GM23338 (cell line): ENCODE data around the gene RNF13. TPM values are rescaled to one million over a fixed set of nuclear protein-coding genes. Genes with fewer than 3 reads are reported as not detected.

ENCODE experiments used
- ATAC-seq: fragments of 200-7000 bp; cut with Tn5 transposase; 3 replicates; pipeline ENCODE4 v1.9.1; 2020
- DNase-seq: peaks from one replicate; pipeline ENCODE4 v3.0.0-alpha.2; 2015; ENCODE audit warnings: low spot score
- H2AFZ ChIP-seq: fragments of 200-600 bp; sonication (generic); 2 replicates; pipeline ENCODE4 v1.8.0; 2016; ENCODE audit warnings: antibody characterized with exemption, mild to moderate bottlenecking, moderate library complexity
- H3F3A ChIP-seq: fragments of 200-600 bp; sonication (generic); replicated peaks from 2 replicates; pipeline ENCODE4 v1.8.0; 2017; ENCODE audit warnings: antibody characterized with exemption, mixed run types, low read depth
- H3K27ac ChIP-seq: fragments of 200-600 bp; sonication (generic); 2 replicates; pipeline ENCODE4 v1.6.1; 2016; ENCODE audit warnings: low read depth
- H3K27me3 ChIP-seq: fragments of 200-600 bp; sonication (generic); 2 replicates; pipeline ENCODE4 v1.8.0; 2016; ENCODE audit warnings: mild to moderate bottlenecking, mixed run types, moderate library complexity; ENCODE audit not compliant: insufficient read depth
- H3K36me3 ChIP-seq: fragments of 200-600 bp; sonication (generic); 2 replicates; pipeline ENCODE4 v1.8.0; 2016; ENCODE audit warnings: mild to moderate bottlenecking; ENCODE audit not compliant: insufficient read depth
- H3K4me1 ChIP-seq: fragments of 200-600 bp; sonication (generic); 2 replicates; pipeline ENCODE4 v1.8.0; 2016; ENCODE audit warnings: mild to moderate bottlenecking, moderate library complexity; ENCODE audit not compliant: insufficient read depth
- H3K4me2 ChIP-seq: fragments of 200-600 bp; sonication (generic); 2 replicates; pipeline ENCODE4 v1.7.1; 2017; ENCODE audit warnings: mixed run types
- H3K4me3 ChIP-seq: fragments of 200-600 bp; sonication (generic); 2 replicates; pipeline ENCODE4 v1.6.1; 2016; ENCODE audit warnings: mixed run types
- H3K79me2 ChIP-seq: fragments of 200-600 bp; sonication (generic); replicated peaks from 2 replicates; pipeline ENCODE4 v1.8.0; 2017; ENCODE audit warnings: mild to moderate bottlenecking; ENCODE audit not compliant: insufficient read depth
- H3K9me2 ChIP-seq: fragments of 200-600 bp; sonication (generic); 2 replicates; pipeline ENCODE4 v1.8.0; 2017; ENCODE audit not compliant: insufficient read depth
- H4K20me1 ChIP-seq: fragments of 200-600 bp; sonication (generic); replicated peaks from 2 replicates; pipeline ENCODE4 v1.8.0; 2017; ENCODE audit warnings: mild to moderate bottlenecking; ENCODE audit not compliant: insufficient read depth
- H3K27ac Mint-ChIP-seq: 2 replicates; pipeline ENCODE4 v1.8.0; 2020; ENCODE audit warnings: inconsistent platforms, mild to moderate bottlenecking, moderate library complexity, mixed read lengths
- H3K27me3 Mint-ChIP-seq: 3 replicates; pipeline ENCODE4 v1.8.0; 2022; ENCODE audit warnings: low read depth, mild to moderate bottlenecking, moderate library complexity, mixed read lengths, inconsistent platforms; ENCODE audit not compliant: insufficient read depth, poor library complexity
- H3K36me3 Mint-ChIP-seq: 3 replicates; pipeline ENCODE4 v1.8.0; 2021; ENCODE audit warnings: low read depth, mild to moderate bottlenecking, inconsistent platforms, moderate library complexity, mixed read lengths
- H3K4me1 Mint-ChIP-seq: 3 replicates; pipeline ENCODE4 v1.8.0; 2020; ENCODE audit warnings: mild to moderate bottlenecking, inconsistent platforms, mixed read lengths
- H3K4me3 Mint-ChIP-seq: 3 replicates; pipeline ENCODE4 v1.8.0; 2021; ENCODE audit warnings: moderate library complexity, mild to moderate bottlenecking, inconsistent platforms, mixed read lengths
- H3K9me3 Mint-ChIP-seq: 3 replicates; pipeline ENCODE4 v1.8.0; 2020; ENCODE audit warnings: moderate library complexity, mild to moderate bottlenecking, inconsistent platforms, mixed read lengths
- CREB1 ChIP-seq: fragments of 250-450 bp; sonication (Bioruptor Pico); IDR thresholded peaks from 2 replicates; pipeline ENCODE4 v1.5.0; 2020; ENCODE audit warnings: low read depth, mild to moderate bottlenecking, moderate library complexity
- EZH2 ChIP-seq: fragments of 200-600 bp; sonication (generic); IDR thresholded peaks from one replicate; pipeline ENCODE4 v1.8.0; 2017; ENCODE audit warnings: antibody characterized with exemption, mild to moderate bottlenecking, low read depth; ENCODE audit not compliant: unreplicated experiment
- NANOG ChIP-seq: IDR thresholded peaks from 2 replicates; pipeline ENCODE4 v1.6.1; 2016; ENCODE audit warnings: antibody characterized with exemption, borderline replicate concordance
- REST ChIP-seq: IDR thresholded peaks from one replicate; pipeline ENCODE4 v1.6.1; 2018; ENCODE audit warnings: antibody characterized with exemption; ENCODE audit not compliant: unreplicated experiment
- ZNF331 ChIP-seq: fragments of 250-450 bp; sonication (Bioruptor Pico); IDR thresholded peaks from 2 replicates; pipeline ENCODE4 v1.5.0; 2020; ENCODE audit warnings: low read depth, mild to moderate bottlenecking, moderate library complexity
- polyA plus RNA-seq: library from polyadenylated mRNA; unstranded; fragments of >200 nt; fragmentation: Nextera tagmentation; extraction: Ambion mirVana; gene quantifications from 2 replicates; pipeline ENCODE4 v1.2.1, GENCODE V29; 2016
- total RNA-seq: library from RNA; depleted of rRNA; stranded (reverse); fragments of >200 nt; shearing (Covaris generic); gene quantifications from 2 replicates; pipeline ENCODE4 v1.2.3, GENCODE V29; 2014

The RNF13 gene
- total and polyA plus RNA-seq, 2 experiments from 2014 or later = 46.3 to 101 TPM

- H2AFZ ChIP-seq = no peak overlapping the region
- H3K4me1 ChIP-seq = no peaks in the 10 kb centered on the region
- Mint-ChIP-seq H3K9me3 (peaks cover 54% of the 10 kb centered on the region), H3K4me1 (no peaks in the 10 kb centered on the region), H3K4me3 (no peak overlapping the region), H3K36me3 (peaks cover 85% of the 10 kb centered on the region), H3K27ac (no peak overlapping the region), H3K27me3 (peaks cover 6% of the 10 kb centered on the region)
- TF ChIP-seq EZH2 (no peak), REST (no peak), ZNF331 (CRISPR knock-in tag) (no peak)
- no peaks in the 10 kb centered on the region for H3F3A ChIP-seq
- no peaks in the 10 kb centered on the region; the same call in 1 of the 2 replicates for H4K20me1 ChIP-seq
- H3K27me3 ChIP-seq = no peaks in the 10 kb centered on the region
- no peak for ATAC-seq
- peaks cover 19% of the 10 kb centered on the region; the same call in 1 of the 2 replicates for H3K79me2 ChIP-seq
- H3K4me3 ChIP-seq = no peak overlapping the region
- no peak overlapping the region for H3K4me2 ChIP-seq
- peaks cover 19% of the 10 kb centered on the region for H3K36me3 ChIP-seq
- H3K27ac ChIP-seq = no peak overlapping the region
- H3K9me2 ChIP-seq = no peaks in the 10 kb centered on the region
- no peak for DNase-seq
These were observed 134.2 kb downstream of the RNF13 start for GRCh38 chr3:149947231-149947630.

GRCh38 chr3:149949181-149949580 lies 136.2 kb downstream of the RNF13 start:
- Histone ChIP-seq H3K27ac (no peak overlapping the region), H3K4me2 (no peak overlapping the region), H3K4me3 (no peak overlapping the region), H3K4me1 (peaks cover 10% of the 10 kb centered on the region), H3K9me2 (no peaks in the 10 kb centered on the region), H3F3A (no peaks in the 10 kb centered on the region), H3K27me3 (no peaks in the 10 kb centered on the region), H2AFZ (no peak overlapping the region), H3K79me2 (peaks cover 12% of the 10 kb centered on the region; the same call in 1 of the 2 replicates), H3K36me3 (peaks cover 10% of the 10 kb centered on the region), H4K20me1 (peaks cover 4% of the 10 kb centered on the region)
- Mint-ChIP-seq H3K27me3 (peaks cover 6% of the 10 kb centered on the region), H3K27ac (peak overlapping the region; percentile 15; the same call in 1 of the 2 replicates), H3K9me3 (peaks cover 38% of the 10 kb centered on the region), H3K4me1 (peaks cover 9% of the 10 kb centered on the region), H3K36me3 (peaks cover 67% of the 10 kb centered on the region), H3K4me3 (no peak overlapping the region)
- TF ChIP-seq REST (no peak), CREB1 (CRISPR knock-in tag) (no peak), NANOG (no peak)
- DNase-seq (no peak), ATAC-seq (no peak)
